Effector CD4-positive, alpha-beta T cell (primary cell): Measurements from ENCODE around the gene NANOS3.

Source experiments
- DNase-seq: peaks from one replicate; pipeline ENCODE4 v3.0.0-alpha.2; 2020
- total RNA-seq: gene quantifications from one replicate; lab custom pipeline; 2026; lab: John Stamatoyannopoulos, UW

The NANOS3 gene
- 1.3 reads per million for total RNA-seq

DNA sequence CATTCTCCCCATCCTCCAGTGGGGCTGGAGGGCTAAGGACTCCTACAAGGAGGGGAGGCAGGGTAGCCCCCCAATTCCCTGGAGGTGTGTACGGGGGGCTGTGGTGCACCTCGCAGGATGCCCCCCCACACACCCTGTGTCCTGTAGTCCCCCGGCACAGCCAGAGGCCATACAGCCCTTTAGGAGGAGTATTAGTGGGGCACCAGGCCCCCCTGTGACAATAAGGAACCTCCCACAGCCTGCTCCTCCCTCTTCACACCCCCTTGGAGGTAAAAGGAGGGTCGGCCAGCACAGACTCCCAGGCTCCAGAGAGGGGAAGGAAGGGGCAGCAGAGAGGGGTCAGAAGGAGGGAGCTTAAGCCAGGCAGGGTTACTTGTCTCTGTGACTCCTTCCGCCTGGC is at the start of gene NANOS3:
NANOS3 (plus strand) TSS at position 301 of the 400 bp plus-strand sequence. CDS start 115 bp downstream, outside the sequence.
- DNase-seq = no peak

DNA sequence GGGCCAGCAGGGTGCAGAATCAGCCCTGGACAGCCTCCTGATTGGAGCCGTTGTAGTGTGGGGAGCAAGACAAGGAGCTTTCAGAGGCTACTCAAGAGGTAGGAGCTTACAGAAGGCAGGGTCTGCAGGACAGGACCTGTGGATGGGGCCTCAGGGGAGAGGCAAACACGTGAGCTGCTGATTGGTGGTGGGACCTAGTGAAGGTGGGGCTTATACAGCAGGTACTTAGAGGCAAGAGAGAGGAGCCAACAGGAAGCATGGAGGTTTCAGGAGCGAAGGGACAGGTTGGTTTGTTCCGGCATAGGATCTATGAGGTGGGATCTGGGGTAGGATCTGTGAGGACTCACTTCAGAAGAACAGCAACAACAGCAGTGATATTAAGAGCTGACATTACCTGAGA is 49.3 kb upstream of the NANOS3 start:
- DNase-seq = no peak

DNA sequence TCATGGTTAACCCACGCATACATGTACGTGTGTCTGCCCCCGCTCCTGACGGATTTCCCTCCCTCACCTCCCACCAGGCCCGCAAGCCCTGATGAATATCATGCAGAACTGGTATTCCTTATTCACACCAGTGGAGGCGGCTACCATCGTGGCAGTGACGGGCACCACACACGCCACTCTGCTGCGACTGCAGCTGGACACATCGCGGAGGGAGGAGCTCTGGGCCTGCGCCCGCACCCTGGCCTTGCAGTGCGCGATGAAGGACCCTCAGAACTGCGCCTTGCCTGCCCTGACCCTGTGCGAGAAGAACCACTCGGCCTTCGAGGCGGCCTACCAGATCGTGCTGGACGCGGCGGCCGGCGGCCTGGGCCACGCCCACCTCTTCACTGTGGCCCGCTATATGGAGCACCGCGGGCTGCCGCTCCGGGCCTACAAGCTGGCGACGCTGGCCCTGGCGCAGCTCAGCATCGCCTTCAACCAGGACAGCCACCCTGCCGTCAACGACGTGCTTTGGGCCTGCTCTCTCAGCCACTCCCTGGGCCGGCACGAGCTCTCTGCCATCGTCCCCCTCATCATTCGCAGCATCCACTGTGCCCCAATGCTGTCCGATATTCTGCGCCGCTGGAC is 46.7 kb upstream of the NANOS3 start:
- DNase-seq = no peak

DNA sequence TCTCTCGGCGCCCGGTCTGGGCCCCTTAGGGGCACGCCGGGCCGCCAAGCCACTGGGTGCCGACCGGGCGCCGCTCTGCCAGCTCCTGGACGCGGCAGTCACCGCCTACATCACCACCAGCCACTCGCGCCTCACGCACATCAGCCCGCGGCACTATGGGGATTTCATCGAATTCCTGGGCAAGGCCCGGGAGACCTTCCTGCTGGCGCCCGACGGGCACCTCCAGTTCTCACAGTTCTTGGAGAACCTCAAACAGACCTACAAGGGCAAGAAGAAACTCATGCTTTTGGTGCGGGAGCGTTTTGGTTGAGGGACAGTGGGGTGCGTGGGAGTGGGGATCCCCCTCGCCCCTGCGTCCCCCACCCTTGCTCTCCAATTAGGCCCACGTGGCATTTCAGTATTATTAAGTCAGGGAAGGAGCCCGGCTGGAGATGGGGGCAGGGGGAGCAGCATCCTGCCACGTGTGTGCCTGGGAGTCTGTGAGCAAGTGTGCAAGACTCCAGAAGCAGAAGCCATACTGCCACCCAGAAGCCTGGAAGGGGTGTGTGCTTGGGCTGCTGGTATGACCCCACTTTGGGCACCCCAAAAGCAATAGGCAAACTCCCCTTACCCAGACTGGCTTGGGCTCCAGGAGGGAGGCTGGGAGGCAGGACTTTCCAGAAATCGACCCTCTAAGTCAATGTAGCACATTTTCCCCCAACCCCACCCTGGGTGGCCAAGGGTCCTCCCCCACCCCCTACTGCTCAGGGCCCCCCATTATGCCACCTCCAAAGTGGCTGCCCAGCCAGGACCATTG is 46.0 kb upstream of the NANOS3 start:
- no peak for DNase-seq

DNA sequence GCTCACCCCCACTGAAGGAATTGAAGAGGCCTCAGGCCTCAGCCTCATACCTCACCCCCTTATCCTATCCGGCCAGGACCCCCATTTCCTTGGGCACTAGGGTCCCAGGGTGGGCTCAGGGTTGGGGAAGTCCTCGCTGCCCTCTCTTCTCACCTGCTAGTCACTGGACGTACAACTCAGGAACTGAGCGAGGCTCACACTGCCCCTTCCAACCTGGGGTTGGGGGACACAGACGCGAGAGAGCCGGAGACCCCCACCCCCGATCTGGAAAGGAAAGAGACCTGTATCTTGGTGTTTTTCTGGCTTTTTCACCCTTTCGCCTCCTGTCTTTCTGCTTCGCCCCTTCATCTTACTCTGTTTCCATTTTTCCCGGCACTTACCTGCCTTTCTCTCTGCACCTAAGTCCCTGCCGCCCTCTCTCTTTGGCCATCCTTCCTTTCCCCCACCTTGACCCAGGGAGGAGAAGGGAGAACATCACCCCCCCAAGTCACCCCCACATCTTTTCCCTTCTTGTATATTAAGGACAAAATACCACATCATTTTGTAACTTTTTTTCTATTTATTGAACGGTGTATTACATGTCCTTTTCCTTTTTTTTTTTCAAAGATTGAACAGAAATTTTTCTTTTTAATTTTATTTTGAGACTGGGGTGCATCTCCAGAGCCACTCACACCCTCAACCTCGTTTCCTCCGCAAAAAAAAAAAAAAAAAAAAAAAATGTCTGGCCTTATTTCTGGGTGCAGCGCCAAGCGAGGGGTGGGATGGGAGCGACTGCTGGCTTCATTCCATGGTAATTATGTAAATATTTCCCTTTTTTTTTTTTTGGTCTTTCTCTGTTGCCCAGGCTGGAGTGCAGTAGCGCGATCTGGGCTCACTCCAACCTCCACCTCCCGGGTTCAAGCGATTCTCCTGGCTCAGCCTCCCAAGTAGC is 45.1 kb upstream of the NANOS3 start:
- DNase-seq = no peak

DNA sequence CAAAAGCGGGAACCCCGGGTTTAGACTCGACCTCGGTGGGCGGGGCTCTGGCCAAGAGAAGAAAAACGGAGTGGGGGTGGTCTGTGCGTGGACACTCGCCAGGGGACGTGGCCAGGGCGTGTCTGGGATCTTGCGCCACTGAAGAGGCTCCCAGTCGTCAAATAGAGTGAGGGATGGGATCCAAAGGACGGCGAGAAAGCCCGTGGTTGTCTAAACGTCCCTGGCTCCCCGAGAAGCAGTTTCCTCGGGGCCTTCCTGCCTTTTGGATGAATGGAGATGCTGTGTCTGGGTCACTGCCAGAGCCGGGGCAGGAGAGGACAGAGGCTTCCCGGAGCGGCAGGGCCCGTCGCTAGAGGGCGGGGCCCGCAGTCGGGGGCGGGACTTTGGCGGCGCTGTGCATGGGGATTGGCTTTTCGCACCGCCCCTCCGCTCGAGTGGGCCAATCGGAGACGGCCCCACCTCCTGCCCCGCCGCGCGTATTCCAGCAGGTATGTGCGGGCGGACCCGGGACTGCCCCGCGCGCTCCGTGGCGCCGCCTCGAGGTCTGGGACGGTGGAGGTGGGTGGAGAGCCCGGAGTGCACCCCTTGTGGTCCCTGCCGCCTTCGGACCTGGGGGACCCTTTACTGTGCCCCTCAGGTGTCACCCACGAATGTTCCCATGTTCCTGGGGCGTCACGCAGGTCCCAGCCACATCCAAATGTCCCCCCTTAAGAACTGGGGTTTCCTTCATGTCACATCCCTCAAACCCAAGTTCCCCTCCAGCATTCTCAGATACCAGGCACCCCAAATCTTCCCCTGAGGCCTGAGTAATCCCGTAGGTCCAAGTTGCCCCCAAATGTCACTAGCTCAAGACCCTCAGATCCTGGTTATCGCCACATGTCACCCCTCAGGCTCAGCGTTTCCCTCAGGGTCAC is 43.3 kb upstream of the NANOS3 start:
- DNase-seq = peak; percentile 90

DNA sequence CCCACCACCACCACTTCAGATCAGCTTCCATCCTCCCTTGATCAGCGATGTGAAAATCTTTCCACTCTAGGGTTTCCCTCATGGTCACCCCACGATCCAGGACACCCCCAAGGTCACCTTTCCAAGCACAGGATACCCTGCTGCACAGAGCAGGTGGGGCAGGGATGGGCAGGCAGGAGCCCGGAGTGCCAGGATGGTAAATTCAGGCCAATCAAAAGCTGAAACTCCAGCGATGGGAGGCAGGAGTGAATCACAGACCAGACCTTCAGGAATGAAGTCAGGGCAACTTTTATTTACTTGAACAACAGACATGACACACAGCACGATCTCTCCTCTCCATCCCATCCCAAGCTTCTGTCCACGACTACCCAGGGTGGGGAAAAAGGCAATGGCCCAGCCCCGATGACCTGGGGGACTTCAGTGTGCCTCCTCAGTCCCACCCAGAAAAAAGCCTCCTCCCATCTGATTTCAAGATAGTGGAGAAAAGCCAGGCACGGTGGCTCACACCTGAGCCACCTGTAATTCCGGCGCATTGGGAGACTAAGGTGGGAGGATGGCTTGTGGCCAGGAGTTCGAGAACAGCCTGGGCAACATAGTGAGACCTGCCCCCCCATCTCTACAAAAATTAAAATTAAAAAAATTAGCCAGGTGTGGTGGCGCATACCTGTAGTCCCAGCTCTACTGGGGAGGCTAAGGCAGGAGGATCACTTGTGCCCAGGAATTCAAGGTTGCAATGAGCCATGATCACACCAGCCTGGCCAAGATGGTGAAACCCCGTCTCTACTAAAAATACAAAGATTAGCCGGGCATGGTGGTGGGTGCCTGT is 42.5 kb upstream of the NANOS3 start:
- DNase-seq = no peak

DNA sequence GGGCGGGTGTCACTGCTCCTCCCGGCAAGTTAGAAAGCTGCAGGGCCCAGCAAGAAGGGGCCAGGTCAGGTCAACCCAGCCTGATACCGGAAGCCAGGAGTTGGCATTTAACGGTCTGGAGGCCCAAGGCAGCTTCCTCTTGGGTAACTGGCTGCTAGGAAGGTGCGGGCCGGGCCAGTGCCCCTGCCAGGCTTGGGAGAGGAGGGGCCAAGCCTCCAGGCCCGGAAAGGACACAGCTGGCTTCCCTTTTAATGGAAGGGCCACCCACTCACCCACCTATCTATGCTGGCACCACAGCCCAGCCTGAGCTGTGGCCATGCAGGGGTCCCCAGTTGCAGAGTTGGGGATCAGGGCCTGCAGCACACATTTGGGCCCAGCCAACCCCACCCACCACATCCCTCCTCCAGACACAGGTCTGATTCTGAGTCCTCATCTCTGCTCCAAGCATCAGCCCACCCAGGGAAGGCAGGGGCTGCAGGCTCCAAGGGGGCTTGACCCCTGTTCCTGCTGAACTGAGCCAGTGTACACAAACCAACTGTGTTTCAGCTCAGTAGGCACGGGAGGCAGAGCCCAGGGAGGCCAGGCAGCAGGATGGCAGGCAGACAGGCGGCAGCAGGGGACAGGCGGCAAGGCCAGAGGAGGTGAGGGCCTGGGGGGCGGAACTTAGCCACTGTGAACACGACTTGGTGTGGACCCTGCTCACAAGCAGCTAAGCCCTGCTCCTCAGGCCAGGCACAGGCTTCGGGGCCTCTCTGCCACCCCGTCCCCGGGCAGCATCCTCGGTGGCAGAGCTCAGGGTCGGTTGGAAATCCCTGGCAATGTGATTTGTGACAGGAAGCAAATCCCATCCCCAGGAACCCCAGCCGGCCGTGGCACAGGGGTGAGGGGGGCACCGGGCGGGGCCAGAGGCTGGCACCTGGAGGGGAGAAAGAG is 40.9 kb upstream of the NANOS3 start:
- DNase-seq = no peak

DNA sequence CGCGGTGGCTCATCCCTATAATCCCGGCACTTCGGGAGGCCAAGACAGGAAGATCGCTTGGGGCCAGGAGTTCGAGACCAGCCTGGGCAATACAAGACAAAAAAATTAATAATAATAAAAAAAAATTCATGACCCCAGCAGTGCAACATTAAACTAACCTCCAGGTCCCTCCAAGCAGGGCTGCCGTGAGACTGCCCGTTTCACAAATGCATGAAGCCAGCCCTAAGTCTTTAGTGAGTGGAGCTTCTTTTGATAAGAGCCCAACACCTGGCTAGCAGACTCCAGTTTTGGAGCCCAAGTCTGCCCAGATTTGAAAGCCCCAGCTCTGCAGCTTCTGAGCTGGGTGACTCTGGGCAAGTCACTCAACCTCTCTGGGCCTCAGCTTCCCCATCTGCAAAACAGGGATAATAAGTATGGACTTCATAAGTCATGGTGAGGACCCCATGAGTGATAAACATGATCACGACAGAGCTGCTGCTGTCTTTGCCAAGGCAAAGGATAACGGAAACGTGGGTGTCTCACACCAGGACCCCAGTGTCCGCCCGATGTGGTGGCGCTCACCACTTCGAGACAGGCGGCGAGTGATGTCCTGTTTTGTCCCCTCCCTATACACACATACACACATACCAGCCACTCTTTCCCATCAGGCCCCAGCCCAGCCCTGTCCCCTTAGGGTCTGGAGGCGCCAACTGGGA is 38.4 kb upstream of the NANOS3 start:
- DNase-seq = no peak

DNA sequence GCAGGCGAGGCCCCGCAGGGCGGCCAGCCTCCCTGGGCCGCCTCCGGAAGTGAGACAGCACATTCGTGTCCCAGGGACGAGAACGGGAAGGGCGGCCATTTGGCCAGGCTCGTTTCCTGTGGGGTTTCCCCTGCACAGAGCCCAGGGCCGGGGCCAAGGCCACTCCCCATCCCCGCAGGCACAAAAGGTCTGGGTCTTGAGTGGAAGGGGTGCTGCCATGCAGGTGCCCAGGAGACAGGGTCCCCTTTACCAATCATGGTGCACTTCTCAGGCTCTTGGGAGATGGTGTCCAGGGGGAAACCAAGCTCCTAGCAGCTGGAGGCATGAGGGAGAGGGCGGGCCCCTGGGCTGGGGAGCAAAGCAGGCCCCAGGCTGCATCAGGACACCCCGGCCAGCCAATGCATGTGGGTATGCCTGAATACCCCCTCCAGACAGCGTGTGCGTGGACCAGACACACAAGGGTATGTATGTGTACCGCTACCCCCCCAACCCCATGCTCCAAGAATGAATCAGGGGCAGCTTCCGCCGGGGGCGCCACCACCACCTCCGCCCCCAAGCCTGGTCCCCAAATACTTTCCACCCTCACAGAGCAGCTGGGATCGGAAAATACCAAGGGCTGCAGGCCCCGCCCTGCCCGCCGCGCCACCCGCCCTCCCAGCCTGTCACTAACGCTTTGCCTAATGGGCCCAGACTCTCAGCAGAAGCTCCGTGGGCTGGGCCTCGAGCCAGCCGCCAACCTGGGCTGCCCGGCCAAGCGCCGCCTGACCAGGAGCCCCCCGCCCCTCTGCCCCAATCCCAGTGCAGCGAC is 37.6 kb upstream of the NANOS3 start:
- DNase-seq = peak; percentile 75

DNA sequence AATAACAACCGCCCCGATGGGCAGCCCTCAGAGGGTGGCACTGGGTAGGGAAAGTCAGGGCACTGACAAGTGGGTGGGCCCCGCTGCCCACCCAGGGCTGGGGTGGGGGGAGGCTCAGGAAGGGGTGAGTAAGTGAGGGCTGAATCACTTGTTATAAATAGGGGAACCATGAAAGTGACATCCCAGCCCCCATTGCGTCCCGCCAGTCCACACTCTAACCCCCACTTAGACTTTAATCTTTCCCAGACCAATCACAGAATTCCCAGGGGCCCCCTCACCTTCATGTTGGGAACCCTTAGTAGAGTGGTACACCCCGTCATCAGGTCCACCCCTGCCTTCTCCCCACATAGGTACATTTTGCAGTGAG is 37.0 kb upstream of the NANOS3 start:
- DNase-seq = no peak

DNA sequence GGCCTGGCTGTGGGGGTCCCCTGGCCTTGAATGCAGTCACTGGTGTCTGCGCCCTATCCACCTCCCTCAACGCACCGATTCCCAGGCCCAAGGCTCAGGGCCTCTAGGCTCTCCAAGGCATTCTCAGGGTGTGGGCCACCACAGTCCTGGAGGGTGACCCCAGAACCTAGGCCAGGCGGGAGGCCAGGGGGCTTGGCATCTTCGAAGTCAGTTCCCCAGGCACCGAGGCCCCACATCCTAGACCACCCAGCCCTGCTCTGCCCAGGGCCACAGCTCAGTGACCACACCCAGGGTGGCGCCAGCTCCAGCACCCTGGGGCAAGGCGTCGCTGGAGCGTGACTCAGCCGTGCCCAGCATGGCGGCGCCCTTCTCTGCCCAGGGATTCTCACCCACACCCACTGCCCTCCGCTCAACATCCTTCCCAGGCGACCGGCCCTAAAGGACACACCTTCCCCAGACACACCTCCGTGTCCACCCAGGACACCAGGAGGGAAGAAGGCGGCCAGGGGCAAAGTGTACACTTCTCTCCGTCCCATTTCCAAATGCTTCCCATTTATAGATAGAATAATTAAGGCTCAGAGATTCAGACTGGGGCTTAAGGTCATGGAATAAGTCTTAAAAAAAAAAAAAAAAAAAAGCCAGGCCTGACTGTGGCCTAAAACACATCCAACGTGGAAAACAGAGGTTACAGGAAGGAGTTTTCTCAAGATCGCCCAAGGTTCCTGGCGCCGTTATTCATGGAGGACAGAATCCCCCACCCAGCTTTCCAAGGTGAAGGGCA is 36.4 kb upstream of the NANOS3 start:
- peak; percentile 51 for DNase-seq

DNA sequence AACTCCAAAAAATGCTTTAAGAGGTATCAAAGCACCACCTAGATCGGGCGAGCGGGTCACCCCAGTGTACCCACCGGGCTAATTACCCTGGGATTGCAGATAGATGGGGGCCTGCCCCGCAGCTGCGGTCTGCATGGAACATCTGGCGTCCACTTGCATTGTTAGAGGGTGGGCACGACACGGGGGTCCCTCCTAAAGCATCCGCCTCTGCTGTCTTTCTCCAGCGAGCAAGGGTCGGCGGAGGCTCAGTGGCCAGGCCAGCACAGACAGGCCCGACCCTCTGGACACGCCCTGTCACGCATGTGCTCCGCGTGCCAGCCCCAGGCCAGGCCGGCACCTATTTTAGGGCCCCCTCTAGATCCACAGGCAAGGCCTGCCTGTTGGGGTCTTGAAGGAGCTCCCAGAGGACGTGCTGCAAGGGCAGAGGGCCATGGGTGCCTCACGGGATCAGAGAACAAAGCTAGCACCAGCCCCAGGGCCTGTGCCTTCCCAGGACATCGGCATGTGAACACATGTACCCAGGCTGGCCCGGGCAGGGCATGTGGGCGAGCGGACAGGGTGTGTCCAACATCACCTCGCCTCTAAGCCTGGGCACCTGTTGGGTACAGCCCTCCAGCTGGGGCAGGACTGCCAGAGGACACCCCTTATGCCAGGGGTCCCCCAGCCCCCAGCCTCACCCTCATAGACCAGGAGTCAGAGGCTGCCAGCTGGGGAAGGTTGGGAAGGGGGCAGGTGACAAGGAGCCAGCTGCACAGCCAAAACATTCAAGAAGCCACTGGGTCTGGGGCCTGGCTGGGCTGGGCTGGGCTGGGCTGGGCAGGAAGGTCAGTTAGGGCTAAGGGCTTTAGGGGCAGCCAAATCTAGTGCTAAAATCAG is 35.6 kb upstream of the NANOS3 start:
- DNase-seq = no peak

DNA sequence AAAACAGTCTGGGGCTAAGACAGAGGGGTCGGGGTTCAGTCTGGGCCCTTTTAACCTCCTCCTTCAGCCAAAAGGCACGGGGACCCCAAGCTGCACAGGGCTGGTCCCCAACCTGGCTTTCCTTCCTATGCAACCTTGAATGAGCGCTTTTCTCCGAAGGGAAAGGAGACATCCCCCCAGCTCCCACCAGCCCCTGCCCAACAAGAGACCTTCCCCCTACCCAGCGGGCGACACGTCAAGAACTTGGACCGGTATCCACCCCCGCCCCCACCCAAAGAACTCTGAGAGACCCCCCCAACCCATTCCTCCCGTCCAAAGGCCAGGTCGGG is 35.0 kb upstream of the NANOS3 start:
- no peak for DNase-seq

DNA sequence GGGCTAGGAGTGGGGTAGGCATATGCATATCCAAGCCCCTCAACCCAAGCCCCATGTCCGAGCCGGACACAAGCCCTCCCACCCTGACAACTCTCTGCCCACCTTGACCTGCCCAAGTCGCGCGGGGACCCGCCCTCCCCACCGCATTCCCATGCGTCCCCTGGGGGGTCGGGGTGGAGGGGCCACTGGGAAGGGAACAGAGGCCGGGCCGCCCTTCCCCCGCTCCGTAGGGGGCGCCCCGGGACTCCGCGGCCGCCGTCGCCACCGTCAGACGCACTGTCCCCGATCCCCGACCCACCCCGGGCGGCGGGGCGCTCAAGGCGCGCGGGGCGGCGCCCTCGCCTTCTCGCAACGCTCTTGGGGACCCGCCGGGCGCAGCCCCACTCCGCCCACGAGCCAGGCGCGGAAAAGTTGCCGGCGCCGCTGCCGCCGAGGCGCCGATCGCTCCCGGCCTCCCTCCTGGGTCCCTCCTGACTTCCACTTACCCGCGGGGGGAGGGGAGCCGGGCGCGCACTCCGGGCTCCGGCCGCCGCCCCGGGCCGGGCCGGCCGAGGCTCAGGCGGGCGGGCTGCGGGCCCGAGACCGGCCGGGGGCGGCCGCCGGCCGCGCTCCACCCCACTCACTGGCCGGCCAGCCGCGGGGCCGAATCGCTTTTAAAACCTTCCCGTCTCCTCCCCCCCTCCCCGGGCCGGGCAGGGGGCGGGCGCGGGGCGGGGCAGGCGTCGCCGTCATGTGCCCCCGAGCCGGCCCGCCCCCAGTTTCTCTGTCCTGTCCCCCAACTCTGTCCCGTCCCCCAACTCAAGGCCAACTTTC is 34.4 kb upstream of the NANOS3 start:
- peak; percentile 71 for DNase-seq
